ENCODE results near the gene COBL.

The COBL gene

GRCh38 chr7:51325261-51325676, 8.7 kb upstream of the COBL start:
- DNase-seq: no peak

DNA sequence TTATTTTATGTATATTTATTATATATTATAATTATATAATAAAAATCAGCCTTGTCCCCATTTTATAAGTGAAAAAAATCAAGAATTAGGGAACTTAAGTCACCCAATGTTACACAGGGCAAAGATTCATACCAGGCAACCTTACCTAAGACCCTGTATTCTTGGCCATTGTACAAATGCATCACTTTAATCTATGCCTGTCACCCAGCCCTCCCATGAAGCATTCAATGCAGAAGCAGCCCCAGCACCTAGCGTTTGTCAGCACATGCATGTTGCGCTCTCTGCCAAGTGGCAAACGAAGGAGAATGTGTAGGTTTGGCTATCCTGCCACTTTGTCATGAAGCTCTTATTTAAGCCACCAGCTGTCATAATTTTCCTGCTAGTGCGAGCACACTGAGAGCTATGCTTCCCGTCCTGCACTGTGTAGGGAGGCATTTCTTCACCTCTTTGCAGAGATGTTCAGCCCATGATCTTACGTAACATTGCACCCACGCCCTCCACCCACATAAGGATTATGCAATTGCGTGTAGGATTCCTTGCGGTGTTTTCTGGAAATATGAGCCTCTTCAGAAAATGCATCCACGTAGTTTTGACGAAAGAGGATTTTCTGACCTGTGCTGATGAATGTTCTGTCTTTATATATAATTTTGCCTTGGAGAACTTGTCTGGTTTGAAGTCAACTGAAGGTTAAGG, 7.7 kb upstream of the COBL start:
- DNase-seq: no peak

GRCh38 chr7:51321961-51322515, 5.4 kb upstream of the COBL start:
- DNase-seq: peak; percentile 30

DNA sequence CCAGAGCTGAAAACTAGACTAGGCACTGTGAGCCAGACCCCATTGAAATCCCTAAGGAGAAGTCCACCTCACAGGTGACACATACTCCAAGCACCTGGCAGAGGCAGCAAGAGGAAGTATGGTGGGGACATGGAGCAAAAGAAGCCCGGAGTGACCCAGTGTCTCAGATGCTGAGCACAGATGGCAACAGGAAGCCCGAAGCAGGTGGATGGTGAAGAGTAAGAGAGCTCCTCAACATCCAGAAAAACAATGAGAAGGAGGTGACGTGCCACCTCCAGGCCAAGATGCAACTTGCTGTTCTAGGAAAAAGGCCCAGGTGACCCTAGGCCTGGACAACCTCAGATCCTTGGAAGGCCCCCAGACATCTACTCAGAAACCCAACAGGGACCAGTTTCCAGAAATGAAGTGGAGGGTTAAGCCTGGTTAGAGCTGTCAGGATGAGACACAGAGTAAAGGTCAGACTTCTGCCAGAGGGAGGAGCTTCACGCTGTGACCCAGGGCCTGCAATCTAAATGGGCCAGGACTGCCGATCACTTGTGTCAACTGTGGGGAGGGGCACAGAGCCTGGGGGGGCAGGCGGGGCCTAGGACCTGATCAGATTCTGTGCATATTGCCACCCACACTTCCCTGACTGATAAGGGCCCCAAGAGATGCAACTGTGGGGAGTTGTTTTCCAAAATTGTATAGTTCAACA, 2.4 kb upstream of the COBL start:
- DNase-seq: peak; percentile 53

DNA sequence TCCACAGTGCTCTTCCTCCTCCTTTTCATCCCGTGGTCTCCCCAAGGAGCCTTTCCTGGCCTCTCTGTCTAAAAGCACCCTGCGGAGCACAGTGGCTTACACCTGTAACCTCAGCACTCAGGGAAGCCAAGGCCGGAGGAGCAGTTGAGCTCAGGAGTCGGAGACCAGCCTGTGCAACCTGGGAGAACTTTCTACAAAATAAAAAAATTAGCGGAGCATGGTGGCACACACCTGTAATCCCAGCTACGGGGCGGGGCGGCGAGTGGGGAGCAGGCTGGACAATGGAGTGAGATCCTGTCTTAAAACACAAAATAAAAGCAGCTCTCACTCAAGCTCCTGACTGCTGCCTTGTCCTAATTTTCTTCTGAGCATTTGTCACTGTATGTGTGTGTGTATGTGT, 1.4 kb upstream of the COBL start:
- no peak for DNase-seq

DNA sequence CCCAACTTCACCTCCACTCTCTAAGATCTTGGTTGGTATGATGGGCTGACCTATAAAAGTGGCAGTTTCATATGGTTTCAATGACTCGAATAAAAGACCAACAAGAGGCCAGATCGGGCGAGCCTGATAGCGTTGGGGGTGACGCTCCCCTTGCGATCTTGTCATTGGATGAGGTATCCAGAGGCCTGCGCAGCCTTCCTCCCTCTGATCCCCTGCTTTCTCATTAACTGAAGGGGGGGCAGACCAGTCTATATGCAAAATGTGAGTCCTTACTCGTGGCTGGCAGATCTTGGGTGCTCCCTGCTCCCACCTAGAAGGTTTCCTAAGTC, 937 bp upstream of the COBL start:
- no peak for DNase-seq

DNA sequence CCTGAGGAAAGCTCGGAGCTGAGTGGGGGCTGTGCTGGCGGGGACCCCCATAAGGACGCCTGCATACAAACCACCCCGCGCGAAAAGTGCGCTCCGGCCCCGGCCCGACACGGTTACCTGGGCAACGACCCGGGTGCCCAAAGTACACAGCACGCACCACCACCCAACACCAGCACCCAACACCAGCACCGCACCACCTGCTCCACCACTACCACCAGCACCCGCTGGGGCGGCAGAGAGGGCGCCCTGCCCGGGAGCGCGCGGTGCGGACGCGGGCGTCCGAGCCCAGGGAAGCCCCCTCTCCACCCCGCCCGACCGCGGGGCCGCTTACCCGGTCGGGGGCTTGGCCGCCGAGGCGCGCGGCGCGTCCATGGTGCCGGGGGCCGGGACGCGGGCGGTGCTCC, 345 bp downstream of the COBL start:
- DNase-seq: peak; percentile 57

DNA sequence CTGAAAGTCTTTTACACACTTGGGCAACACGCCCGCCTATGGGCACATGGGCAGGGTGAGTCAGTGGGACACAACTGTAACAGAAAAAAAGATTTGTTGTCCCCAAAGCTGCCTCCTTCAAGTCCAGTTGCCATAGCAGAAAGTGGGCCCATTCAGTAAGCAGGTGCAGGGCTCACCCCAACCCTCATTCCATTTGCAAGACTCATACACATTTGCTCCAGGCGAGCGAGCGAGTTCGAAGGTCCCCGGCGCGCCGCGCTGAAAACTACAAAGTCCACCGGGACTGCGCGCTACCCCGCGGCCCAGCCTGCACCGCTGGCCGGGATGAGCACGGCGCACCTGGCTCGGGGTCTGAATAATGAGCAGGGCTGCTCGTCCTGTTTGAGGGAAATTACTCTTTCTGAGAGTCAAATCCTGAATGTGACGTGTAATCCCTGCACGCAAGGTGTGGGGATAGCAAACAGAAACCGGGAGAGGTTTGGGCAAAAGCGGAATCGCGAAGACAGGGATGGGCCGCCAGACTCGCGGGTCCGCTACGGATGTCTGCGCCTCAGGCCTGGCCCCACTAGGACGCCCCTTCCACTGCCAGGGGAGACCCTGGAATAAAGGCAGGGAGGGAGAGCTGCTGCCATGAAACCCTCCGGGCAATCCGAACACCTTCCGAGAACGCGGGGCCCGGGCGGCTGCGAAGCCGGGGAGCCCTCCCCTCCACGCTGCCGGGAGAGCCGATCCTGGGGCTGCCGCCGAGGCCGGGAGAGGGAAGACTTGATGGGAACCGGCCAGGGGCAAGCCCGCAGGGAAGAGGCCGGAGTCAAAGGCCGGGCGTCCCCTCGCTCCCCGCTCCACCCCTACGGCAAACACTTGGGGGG, 982 bp downstream of the COBL start:
- DNase-seq: no peak

DNA sequence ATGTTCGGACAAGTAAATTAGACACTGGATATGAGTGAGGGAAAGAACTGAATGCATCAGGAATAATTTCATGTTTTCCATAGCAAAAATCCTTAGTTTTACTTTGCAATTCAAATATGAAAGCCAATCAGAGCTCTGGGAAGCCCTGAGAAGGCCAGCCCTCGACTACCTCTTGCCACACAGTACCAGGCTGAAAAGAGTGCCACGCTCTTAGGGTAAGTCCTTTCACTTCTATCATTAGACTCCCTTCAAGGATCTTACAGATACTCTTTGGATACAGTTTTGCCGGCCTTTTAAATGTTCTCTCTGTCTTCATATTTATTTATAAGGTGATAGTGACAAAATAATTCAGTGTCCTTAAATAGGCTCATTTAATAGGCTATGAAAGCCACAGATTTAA, 1.9 kb downstream of the COBL start:
- DNase-seq: peak; percentile 50

GRCh38 chr7:51313738-51314425, 2.7 kb downstream of the COBL start:
- DNase-seq: no peak

DNA sequence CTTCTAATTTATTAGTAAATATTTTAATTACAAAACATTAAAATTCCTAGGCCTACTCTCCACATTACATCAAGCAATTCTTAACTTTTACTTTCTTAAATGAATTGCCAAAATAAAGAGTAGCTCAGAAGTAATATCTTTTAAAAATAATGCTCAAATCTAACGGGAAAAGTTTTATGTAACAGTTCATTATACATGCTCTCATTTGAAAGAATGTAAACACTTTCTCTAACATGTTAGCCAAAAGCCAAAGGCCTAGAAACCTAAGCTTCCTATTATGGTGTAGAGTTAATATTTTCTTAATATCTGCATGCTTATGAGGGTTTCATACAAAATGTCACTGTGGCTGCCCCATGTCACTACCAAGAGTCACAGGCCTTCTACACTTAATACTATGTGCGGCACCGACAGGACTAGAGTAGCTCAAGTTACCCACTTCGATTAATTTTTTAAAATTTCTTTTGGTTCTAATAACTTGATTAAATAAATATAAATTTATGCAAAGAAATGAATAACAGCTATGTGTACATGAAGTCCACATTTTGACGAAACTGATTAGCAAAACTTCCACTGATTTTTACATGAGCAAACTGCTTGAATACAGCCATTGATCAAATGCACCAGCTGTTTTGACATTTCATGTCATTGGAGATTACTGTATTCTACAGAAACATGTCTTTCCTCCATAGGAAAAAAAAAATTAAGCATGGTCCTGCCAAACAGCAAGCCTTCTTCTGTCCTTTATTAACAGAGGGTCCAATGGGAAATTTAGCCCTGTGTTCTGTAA, 3.5 kb downstream of the COBL start:
- DNase-seq: no peak

- DNase-seq: no peak
Observed at GRCh38 chr7:51311166-51311565, 5.4 kb downstream of the COBL start.

DNA sequence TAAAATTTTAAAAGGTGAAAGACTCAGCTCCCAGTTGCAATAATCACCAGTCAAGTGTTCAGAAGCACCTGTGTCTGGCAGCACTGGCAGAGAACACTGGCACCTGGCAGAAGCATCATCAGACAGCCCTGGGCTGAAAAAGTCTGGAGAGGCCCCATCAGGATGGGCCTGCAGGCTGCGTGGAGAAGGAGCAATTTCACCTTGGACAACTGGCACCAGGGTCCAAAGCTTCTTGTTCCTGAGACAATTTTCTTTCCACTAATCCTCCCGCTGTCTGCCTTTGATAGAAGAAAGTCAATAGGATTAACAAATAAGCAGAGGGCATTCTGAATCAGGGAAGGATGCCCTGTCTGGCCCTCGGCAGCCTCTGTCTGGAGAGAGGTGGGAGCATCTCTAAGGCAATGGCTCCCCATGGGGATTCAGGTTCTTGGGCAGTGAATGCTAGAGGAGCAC, 6.5 kb downstream of the COBL start:
- DNase-seq: peak; percentile 57

- no peak for DNase-seq
Observed at GRCh38 chr7:51309361-51310130, 7.1 kb downstream of the COBL start.

- no peak for DNase-seq
Observed at GRCh38 chr7:51308696-51309095, 7.9 kb downstream of the COBL start.

GRCh38 chr7:51308265-51308664, 8.3 kb downstream of the COBL start:
- DNase-seq: no peak

- no peak for DNase-seq
Observed at GRCh38 chr7:51307651-51308210, 8.9 kb downstream of the COBL start.

GRCh38 chr7:51306761-51307160, 9.8 kb downstream of the COBL start:
- DNase-seq: no peak

DNA sequence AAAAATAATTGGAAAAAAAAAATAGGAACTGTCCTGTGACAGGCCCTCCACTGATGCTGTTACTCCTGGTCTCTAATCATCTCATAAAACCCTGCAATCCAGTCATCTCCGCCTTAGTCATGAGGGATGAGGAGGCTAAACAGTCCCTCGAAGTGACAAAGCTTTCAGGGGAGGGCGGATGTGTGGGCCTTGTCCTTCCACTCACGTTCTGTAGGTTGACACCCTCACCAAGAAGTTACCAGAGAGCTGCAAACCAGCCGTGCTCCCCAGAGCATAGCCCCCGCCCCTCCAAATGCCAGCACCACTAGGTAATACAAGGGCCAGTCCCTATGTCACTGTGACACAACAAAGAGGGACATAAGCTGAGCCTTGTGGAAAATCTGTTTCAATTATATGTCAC, 11.9 kb downstream of the COBL start:
- DNase-seq: no peak

- no peak for DNase-seq
Observed at GRCh38 chr7:51303142-51303525, 13.5 kb downstream of the COBL start.

- DNase-seq: no peak
Observed at GRCh38 chr7:51301806-51302205, 14.8 kb downstream of the COBL start.

All from NCI-H2029 (cell line).